Measurements from ENCODE around the gene RNF20.

DNA sequence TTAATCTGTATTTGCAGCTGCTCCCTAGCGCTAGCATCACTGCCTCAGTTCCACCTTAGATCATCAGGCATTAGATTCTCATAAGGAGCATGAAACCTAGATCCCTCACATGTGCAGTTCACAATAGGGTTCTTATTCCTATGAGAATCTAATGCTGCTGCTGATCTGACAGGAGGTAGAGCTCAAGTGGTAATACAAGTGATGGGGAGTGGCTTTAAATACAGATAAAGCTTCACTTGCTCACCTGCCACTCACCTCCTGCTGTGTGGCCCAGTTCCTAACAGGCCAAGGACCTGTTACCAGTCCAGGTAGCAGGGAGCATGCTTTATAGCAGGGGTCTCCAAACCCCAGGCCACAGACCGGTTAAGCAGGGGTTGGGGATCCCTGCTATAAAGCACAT is 22.6 kb upstream of the RNF20 start:
- TF ChIP-seq, protein P1, sequence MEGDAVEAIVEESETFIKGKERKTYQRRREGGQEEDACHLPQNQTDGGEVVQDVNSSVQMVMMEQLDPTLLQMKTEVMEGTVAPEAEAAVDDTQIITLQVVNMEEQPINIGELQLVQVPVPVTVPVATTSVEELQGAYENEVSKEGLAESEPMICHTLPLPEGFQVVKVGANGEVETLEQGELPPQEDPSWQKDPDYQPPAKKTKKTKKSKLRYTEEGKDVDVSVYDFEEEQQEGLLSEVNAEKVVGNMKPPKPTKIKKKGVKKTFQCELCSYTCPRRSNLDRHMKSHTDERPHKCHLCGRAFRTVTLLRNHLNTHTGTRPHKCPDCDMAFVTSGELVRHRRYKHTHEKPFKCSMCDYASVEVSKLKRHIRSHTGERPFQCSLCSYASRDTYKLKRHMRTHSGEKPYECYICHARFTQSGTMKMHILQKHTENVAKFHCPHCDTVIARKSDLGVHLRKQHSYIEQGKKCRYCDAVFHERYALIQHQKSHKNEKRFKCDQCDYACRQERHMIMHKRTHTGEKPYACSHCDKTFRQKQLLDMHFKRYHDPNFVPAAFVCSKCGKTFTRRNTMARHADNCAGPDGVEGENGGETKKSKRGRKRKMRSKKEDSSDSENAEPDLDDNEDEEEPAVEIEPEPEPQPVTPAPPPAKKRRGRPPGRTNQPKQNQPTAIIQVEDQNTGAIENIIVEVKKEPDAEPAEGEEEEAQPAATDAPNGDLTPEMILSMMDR (IDR thresholded peaks at IDR 0.05; ENCODE audit: low read depth, low read length): no peak
- no peak for TF ChIP-seq EZH2phosphoT487 (IDR thresholded peaks at IDR 0.05; ENCODE audit: low read depth)
